ENCODE measurements around the gene TBC1D9. TPM values are rescaled to one million over a fixed set of nuclear protein-coding genes. Genes with fewer than 3 reads are reported as not detected.

TBC1D9 gene
- total RNA-seq, 1 experiment from 2014 or later, result 9.5 TPM

GRCh38 chr4:140628016-140628415, 128.2 kb downstream of the TBC1D9 start (continued):
- TF ChIP-seq TCF7L2 (IDR thresholded peaks at IDR 0.05; ENCODE audit: borderline replicate concordance, extremely low read depth, insufficient read depth, insufficient read length) (no peak), EGR1 (IDR thresholded peaks at IDR 0.05; ENCODE audit: low read depth) (no peak), ZBTB33 (IDR thresholded peaks at IDR 0.05; ENCODE audit: extremely low read depth, insufficient replicate concordance, low read length) (no peak), SRF (IDR thresholded peaks at IDR 0.05; ENCODE audit: low read depth) (no peak), MAX (IDR thresholded peaks at IDR 0.05) (no peak), CTCF (IDR thresholded peaks at IDR 0.05 in 2 of 3, conservative IDR thresholded peaks at IDR 0.05 in 1 of 3; ENCODE audit: borderline replicate concordance in 1 of 3, insufficient read depth in 1 of 3, low read depth in 2 of 3, low read length in 2 of 3) (no peak), ZNF274 (IDR thresholded peaks at IDR 0.05; ENCODE audit: low read depth, low read length) (no peak)

- RAD21 ChIA-PET (ENCODE audit: low non-redundant PET in 1 of 2, low total read pairs in 2 of 2, uncharacterized antibody in 2 of 2, unreplicated experiment in 2 of 2), result no interaction called here
- ATAC-seq (no peak), DNase-seq (ENCODE audit: low read depth, low spot score) (no peak)
Observed at GRCh38 chr4:140626661-140627376, 129.4 kb downstream of the TBC1D9 start.

More at GRCh38 chr4:140626661-140627376, 129.4 kb downstream of the TBC1D9 start:
- no peak overlapping the region for H3K27ac ChIP-seq (ENCODE audit: low read depth, low read length)
- no peaks in the 10 kb centered on the region for H3K27me3 ChIP-seq (ENCODE audit: insufficient read depth, low read length)
- H3K4me2 ChIP-seq (ENCODE audit: low read length), result no peak overlapping the region
- no peaks in the 10 kb centered on the region for H3K9me2 ChIP-seq (ENCODE audit: insufficient read depth)
- no peaks in the 10 kb centered on the region for H3K4me1 ChIP-seq (ENCODE audit: control insufficient read depth in 1 of 2, insufficient read depth in 2 of 2, low read length in 2 of 2)
- H2AFZ ChIP-seq (ENCODE audit: low read depth, low read length, poor library complexity, severe bottlenecking), result no peak overlapping the region
- H4K20me1 ChIP-seq (ENCODE audit: insufficient read depth), result no peaks in the 10 kb centered on the region
- no peak for TF ChIP-seq MAX (IDR thresholded peaks at IDR 0.05)
- peak; percentile 27; the same call in 1 of the 2 replicates for TF ChIP-seq RAD21 (IDR thresholded peaks at IDR 0.05; ENCODE audit: low read depth)
- H3K36me3 ChIP-seq (ENCODE audit: control insufficient read depth in 1 of 2, insufficient read depth in 2 of 2, low read length in 2 of 2), result no peaks in the 10 kb centered on the region
- ChIA-PET CTCF (no interaction called here), POLR2A (no interaction called here)
- H3K9ac ChIP-seq (ENCODE audit: low read length), result no peak overlapping the region
- H3K9me3 ChIP-seq (ENCODE audit: control insufficient read depth in 1 of 2, insufficient read depth in 1 of 2, low read depth in 1 of 2, low read length in 2 of 2), result no peaks in the 10 kb centered on the region
- intact Hi-C loops (cut with micrococcal nuclease), result no loop called here
- no peaks in the 10 kb centered on the region for H3K79me2 ChIP-seq (ENCODE audit: insufficient read depth, low read length)
- H3K4me3 ChIP-seq (replicated peaks in 1 of 2; ENCODE audit: low read depth in 1 of 2, low read length in 2 of 2), result no peak overlapping the region
- BruUV-seq (replicated peaks), result no TSS peak
